ENCODE data around the gene TRUB1. TPM values are rescaled to one million over a fixed set of nuclear protein-coding genes. Genes with fewer than 3 reads are reported as not detected.
"Not testable (repeated sequence)": the region's sequence is repeated elsewhere in the genome, so short reads cannot be mapped to it uniquely, and the experiment has no call there.

The TRUB1 gene
- total and polyA plus RNA-seq, 8 donors = 4.1 to 27.2 (median 14.5) TPM

DNA sequence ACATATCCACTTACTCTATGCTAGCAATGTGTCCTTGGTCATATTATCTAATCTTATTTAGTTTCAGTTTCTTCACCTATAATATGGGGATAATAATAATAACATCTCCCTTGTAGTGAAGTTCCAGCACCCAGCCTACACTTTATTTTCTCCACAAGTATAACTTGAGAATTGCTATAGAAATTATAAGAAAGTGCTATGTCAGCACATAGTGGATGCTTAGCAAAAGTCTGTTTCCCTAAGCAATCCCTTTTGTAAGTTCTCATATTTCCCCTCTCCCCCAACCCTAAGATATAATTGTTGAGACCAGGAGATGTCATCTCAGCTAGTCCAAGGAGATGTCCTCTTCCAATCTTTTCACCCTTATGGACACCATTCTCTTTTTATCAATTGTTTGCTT lies 5.8 kb upstream of the TRUB1 start:
- H3K27me3 ChIP-seq = peaks cover 0 to 3% (median 0%) of the 10 kb centered on the region in 3 donors
- H3K9me3 ChIP-seq = peaks cover 0 to 3% (median 0%) of the 10 kb centered on the region in 4 donors
- no peak for DNase-seq
- no peaks in the 10 kb centered on the region for H3K36me3 ChIP-seq
- no peaks in the 10 kb centered on the region for H3K4me1 ChIP-seq
- H3K4me3 ChIP-seq = no peak overlapping the region
- H3K27ac ChIP-seq = no peak overlapping the region
- intact Hi-C loops (cut with DNase I; ENCODE audit: low total_unique reads) = no loop called here
- no peak for TF ChIP-seq POLR2AphosphoS5 (IDR thresholded peaks at IDR 0.05)
- TF ChIP-seq, protein P1, sequence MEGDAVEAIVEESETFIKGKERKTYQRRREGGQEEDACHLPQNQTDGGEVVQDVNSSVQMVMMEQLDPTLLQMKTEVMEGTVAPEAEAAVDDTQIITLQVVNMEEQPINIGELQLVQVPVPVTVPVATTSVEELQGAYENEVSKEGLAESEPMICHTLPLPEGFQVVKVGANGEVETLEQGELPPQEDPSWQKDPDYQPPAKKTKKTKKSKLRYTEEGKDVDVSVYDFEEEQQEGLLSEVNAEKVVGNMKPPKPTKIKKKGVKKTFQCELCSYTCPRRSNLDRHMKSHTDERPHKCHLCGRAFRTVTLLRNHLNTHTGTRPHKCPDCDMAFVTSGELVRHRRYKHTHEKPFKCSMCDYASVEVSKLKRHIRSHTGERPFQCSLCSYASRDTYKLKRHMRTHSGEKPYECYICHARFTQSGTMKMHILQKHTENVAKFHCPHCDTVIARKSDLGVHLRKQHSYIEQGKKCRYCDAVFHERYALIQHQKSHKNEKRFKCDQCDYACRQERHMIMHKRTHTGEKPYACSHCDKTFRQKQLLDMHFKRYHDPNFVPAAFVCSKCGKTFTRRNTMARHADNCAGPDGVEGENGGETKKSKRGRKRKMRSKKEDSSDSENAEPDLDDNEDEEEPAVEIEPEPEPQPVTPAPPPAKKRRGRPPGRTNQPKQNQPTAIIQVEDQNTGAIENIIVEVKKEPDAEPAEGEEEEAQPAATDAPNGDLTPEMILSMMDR (IDR thresholded peaks at IDR 0.05) = no peak
- no peak for TF ChIP-seq POLR2A (IDR thresholded peaks at IDR 0.05)
- TF ChIP-seq EP300 (IDR thresholded peaks at IDR 0.05) = no peak

DNA sequence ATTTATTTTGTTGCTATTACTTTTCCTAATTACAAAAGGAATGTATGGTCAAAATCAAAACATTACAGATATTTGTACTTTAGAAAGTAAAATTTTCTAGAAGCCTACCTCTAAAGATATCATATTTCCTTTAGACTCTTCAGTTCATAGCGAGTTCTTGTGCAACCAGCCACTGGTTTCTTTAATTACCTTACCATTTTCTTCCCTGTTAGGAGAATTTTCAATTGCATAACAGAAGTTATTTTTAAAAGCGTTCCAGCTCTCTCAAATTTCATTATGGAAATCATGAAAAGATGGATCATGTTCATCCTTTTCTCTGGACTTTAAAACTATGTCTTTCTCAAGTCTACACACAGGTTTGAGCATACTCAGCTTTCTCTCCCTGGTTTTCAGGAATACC lies 5.0 kb upstream of the TRUB1 start:
- 72 to 88% (median 80%) methylated on average over 2 of the region's 2 CpGs for WGBS, 5 donors
- Histone ChIP-seq H3K4me1 (no peaks in the 10 kb centered on the region), H3K4me3 (no peak overlapping the region), H3K9me3 (peaks cover 0 to 3% (median 0%) of the 10 kb centered on the region in 4 donors), H3K36me3 (no peaks in the 10 kb centered on the region), H3K27me3 (peaks cover 0 to 3% (median 0%) of the 10 kb centered on the region in 3 donors), H3K27ac (no peak overlapping the region)
- no peak for DNase-seq
- intact Hi-C loops (cut with DNase I; ENCODE audit: low total_unique reads) = no loop called here
- TF ChIP-seq EP300 (IDR thresholded peaks at IDR 0.05) = no peak
- no peak for TF ChIP-seq POLR2A (IDR thresholded peaks at IDR 0.05)
- no peak for TF ChIP-seq POLR2AphosphoS5 (IDR thresholded peaks at IDR 0.05)
- TF ChIP-seq, protein P1 (IDR thresholded peaks at IDR 0.05) = no peak

- 64 to 81% (median 74%) methylated on average over 5 of the region's 5 CpGs for WGBS, 5 donors
- no peak for DNase-seq
- TF ChIP-seq, protein P1 (IDR thresholded peaks at IDR 0.05) = no peak
- TF ChIP-seq EP300 (IDR thresholded peaks at IDR 0.05) (no peak), POLR2A (IDR thresholded peaks at IDR 0.05) (no peak), POLR2AphosphoS5 (IDR thresholded peaks at IDR 0.05) (no peak)
- Histone ChIP-seq H3K9me3 (peaks cover 0 to 3% (median 0%) of the 10 kb centered on the region in 4 donors), H3K4me1 (peaks cover 0 to 2% (median 2%) of the 10 kb centered on the region in 4 donors), H3K36me3 (no peaks in the 10 kb centered on the region), H3K27ac (no peak overlapping the region), H3K27me3 (peaks cover 0 to 3% (median 0%) of the 10 kb centered on the region in 3 donors), H3K4me3 (no peak overlapping the region)
- intact Hi-C loops (cut with DNase I; ENCODE audit: low total_unique reads) = no loop called here
These were observed 4.4 kb upstream of the TRUB1 start for GRCh38 chr10:114933588-114933987.

DNA sequence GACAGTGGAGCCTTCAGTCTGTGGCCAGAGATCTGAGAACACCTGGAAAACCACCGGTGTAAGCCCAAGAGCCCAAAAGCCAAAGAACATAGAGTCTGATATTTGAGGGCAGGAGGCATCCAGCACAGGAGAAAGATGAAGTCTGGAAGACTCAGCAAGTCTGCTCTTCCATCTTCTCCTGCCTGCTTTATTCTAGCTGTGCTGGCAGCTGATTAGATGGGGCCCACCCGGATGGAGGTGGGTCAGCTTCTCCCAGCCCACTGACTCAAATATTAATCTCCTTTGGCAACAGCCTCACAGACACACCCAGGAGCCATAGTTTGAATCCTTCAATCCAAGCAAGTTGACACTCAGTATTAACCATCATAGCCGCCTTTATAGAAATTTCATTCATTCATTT lies 4.0 kb upstream of the TRUB1 start:
- H3K27me3 ChIP-seq; H3K4me3 ChIP-seq; H3K4me1 ChIP-seq; DNase-seq; H3K27ac ChIP-seq; H3K9me3 ChIP-seq; H3K36me3 ChIP-seq; intact Hi-C loops (cut with DNase I; ENCODE audit: low total_unique reads): not testable (repeated sequence)
- WGBS, 5 donors = 65 to 97% (median 79%) methylated on average over 3 of the region's 3 CpGs

GRCh38 chr10:114938856-114939193 lies 830 bp downstream of the TRUB1 start:
- DNase-seq = no peak
- no peak for TF ChIP-seq POLR2A (IDR thresholded peaks at IDR 0.05)
- TF ChIP-seq, protein P1 (IDR thresholded peaks at IDR 0.05) = no peak
- no peak for TF ChIP-seq POLR2AphosphoS5 (IDR thresholded peaks at IDR 0.05)
- TF ChIP-seq EP300 (IDR thresholded peaks at IDR 0.05) = no peak
- intact Hi-C loops (cut with DNase I; ENCODE audit: low total_unique reads) = no loop called here
- Histone ChIP-seq H3K36me3 (peaks cover 14 to 28% (median 27%) of the 10 kb centered on the region in 4 donors), H3K4me1 (peaks cover 11 to 32% (median 23%) of the 10 kb centered on the region in 4 donors), H3K4me3 (peak overlapping the region; percentile 89 to 98 (median 94)), H3K27ac (peak overlapping the region in 2 of 5 donors; percentile 88 to 92), H3K27me3 (no peaks in the 10 kb centered on the region), H3K9me3 (no peaks in the 10 kb centered on the region)
- 10 to 20% (median 14%) methylated on average over 5 of the region's 5 CpGs for WGBS, 5 donors
